BLaER1 treated with 17β-estradiol and CSF1 and Interleukin-3, amounts not matched to agents 10 nM and 100 nM (cell line): Measurements from ENCODE around the gene MICAL2.

Experiments
- H3K27ac ChIP-seq, 11 experiments: shearing (Covaris generic); formaldehyde crosslinking; 2 replicates each; pipeline ENCODE4 v1.8.1; 2022
- H3K27me3 ChIP-seq, 11 experiments: shearing (Covaris generic); formaldehyde crosslinking; 2 replicates each; pipeline ENCODE4 v1.8.1; 2022
- H3K36me3 ChIP-seq, 11 experiments: shearing (Covaris generic); formaldehyde crosslinking; 2 replicates each; pipeline ENCODE4 v1.8.1; 2022
- H3K4me1 ChIP-seq, 10 experiments: shearing (Covaris generic); formaldehyde crosslinking; 2 replicates each; pipeline ENCODE4 v1.8.1; 2022
- H3K4me2 ChIP-seq, 11 experiments: shearing (Covaris generic); formaldehyde crosslinking; 2 replicates each; pipeline ENCODE4 v1.8.1; 2022
- H3K4me3 ChIP-seq, 10 experiments: shearing (Covaris generic); formaldehyde crosslinking; 2 replicates each; pipeline ENCODE4 v1.8.1; 2022
- H3K9ac ChIP-seq, 11 experiments: shearing (Covaris generic); formaldehyde crosslinking; 2 replicates each; pipeline ENCODE4 v1.8.1; 2022
- H3K9me3 ChIP-seq, 11 experiments: shearing (Covaris generic); formaldehyde crosslinking; replicated peaks in 1 of 11; 2 replicates each; pipeline ENCODE4 v1.8.1; 2022
- H4K20me1 ChIP-seq, 11 experiments: shearing (Covaris generic); formaldehyde crosslinking; 2 replicates each; pipeline ENCODE4 v1.8.1; 2022
- Cebpa-rat ChIP-seq, 11 experiments: shearing (Covaris generic); IDR thresholded peaks; 2 replicates each; pipeline ENCODE4 v1.8.1; 2022

Gene MICAL2

GRCh38 chr11:12087075-12088004 is 23.1 kb upstream of the MICAL2 start:
- H3K4me3 ChIP-seq = no peak overlapping the region; a peak in 1 of 20 replicates
- H3K36me3 ChIP-seq = no peaks in the 10 kb centered on the region
- peaks cover 0 to 6% (median 0%) of the 10 kb centered on the region in 11 experiments; a peak in 2 of 22 replicates for H3K9me3 ChIP-seq
- peak overlapping the region in 3 of 11 experiments; percentile 9 to 50 (median 27); a peak in 3 of 22 replicates for H3K9ac ChIP-seq
- peaks cover 64 to 80% (median 72%) of the 10 kb centered on the region in 10 experiments for H3K4me1 ChIP-seq
- peak overlapping the region in 9 of 11 experiments; percentile 23 to 85 (median 67); a peak in 15 of 22 replicates for H3K27ac ChIP-seq
- peak overlapping the region; percentile 60 to 94 (median 83) for H3K4me2 ChIP-seq
- TF ChIP-seq Cebpa-rat (IDR thresholded peaks at IDR 0.05) = no peak
- H3K27me3 ChIP-seq = no peaks in the 10 kb centered on the region
- H4K20me1 ChIP-seq = no peaks in the 10 kb centered on the region

DNA sequence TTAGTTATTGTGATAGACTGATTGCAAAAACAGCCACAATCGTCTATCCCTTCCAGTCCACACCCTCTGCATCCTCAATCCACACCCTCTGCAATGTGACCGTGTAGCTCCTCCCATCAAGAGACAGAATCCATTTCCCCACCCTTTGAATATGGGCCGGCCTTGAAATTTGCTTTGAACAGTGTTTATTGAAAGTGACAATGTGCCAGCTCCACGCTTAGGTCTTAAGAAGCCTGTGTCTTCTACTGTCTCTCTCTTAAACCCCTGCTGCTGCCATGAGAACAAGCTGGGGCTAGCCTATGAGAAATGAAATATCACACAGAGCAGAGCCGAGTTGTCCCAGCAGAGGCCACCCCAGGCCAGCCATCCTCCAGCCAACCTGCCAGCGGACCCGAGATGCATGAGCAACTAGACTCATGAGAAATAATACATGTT is 22.3 kb upstream of the MICAL2 start:
- no peaks in the 10 kb centered on the region for H3K27me3 ChIP-seq
- H4K20me1 ChIP-seq = no peaks in the 10 kb centered on the region
- no peaks in the 10 kb centered on the region for H3K36me3 ChIP-seq
- H3K4me2 ChIP-seq = peak overlapping the region; percentile 60 to 94 (median 83); a peak in 20 of 22 replicates
- peaks cover 0 to 6% (median 0%) of the 10 kb centered on the region in 11 experiments; a peak in 2 of 22 replicates for H3K9me3 ChIP-seq
- H3K27ac ChIP-seq = peak overlapping the region in 7 of 11 experiments; percentile 3 to 85 (median 77); a peak in 10 of 22 replicates
- H3K9ac ChIP-seq = no peak overlapping the region
- no peak for TF ChIP-seq Cebpa-rat (IDR thresholded peaks at IDR 0.05)
- peaks cover 66 to 86% (median 78%) of the 10 kb centered on the region in 10 experiments for H3K4me1 ChIP-seq
- H3K4me3 ChIP-seq = no peak overlapping the region

- Histone ChIP-seq H3K4me1 (peaks cover 66 to 86% (median 78%) of the 10 kb centered on the region in 10 experiments), H3K27me3 (no peaks in the 10 kb centered on the region), H3K9ac (no peak overlapping the region), H3K36me3 (no peaks in the 10 kb centered on the region), H3K4me3 (no peak overlapping the region), H3K9me3 (peaks cover 0 to 6% (median 0%) of the 10 kb centered on the region in 11 experiments; a peak in 2 of 22 replicates), H3K4me2 (peak overlapping the region in 8 of 11 experiments; percentile 74 to 94 (median 88); a peak in 14 of 22 replicates), H3K27ac (peak overlapping the region in 7 of 11 experiments; percentile 3 to 85 (median 82); a peak in 9 of 22 replicates), H4K20me1 (no peaks in the 10 kb centered on the region)
- no peak for TF ChIP-seq Cebpa-rat (IDR thresholded peaks at IDR 0.05)
Observed at GRCh38 chr11:12088531-12088930, 21.9 kb upstream of the MICAL2 start.

DNA sequence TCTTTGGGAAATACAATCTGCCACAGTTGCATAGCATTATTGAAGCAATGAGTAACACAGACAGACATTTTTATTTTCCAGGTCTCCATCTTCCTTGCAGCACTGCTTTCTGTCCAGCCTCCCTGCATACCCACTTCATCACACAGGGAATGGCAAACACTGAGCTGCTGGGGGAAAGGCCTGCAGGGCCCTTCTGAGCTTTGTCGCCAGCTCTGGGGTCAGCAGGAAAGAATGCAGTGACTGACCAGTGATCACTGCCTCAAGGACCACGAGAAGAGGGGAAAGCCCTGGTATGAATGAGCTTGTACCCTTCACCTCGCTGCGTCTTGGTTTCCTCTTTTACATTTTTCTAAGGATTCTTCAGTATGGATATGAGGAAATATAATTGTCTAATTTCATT is 21.3 kb upstream of the MICAL2 start:
- Histone ChIP-seq H3K9ac (peak overlapping the region in 1 of 11 experiments; percentile 64; a peak in 1 of 22 replicates), H3K27ac (peak overlapping the region in 8 of 11 experiments; percentile 46 to 85 (median 80); a peak in 13 of 22 replicates), H3K36me3 (no peaks in the 10 kb centered on the region), H3K4me2 (peak overlapping the region; percentile 74 to 94 (median 89); a peak in 20 of 22 replicates), H3K4me1 (peaks cover 66 to 81% (median 78%) of the 10 kb centered on the region in 10 experiments), H3K4me3 (no peak overlapping the region), H4K20me1 (no peaks in the 10 kb centered on the region), H3K27me3 (no peaks in the 10 kb centered on the region), H3K9me3 (peaks cover 0 to 6% (median 0%) of the 10 kb centered on the region in 11 experiments; a peak in 2 of 22 replicates)
- no peak for TF ChIP-seq Cebpa-rat (IDR thresholded peaks at IDR 0.05)

GRCh38 chr11:12089473-12089872 is 20.9 kb upstream of the MICAL2 start:
- Histone ChIP-seq H4K20me1 (no peaks in the 10 kb centered on the region), H3K36me3 (no peaks in the 10 kb centered on the region), H3K9me3 (0 out of 22 replicates have a peak, but pooled peaks cover 0 to 1% (median 0%) of the 10 kb centered on the region in 11 experiments), H3K27me3 (no peaks in the 10 kb centered on the region), H3K27ac (peak overlapping the region in 8 of 11 experiments; percentile 46 to 85 (median 80); a peak in 15 of 22 replicates), H3K4me2 (peak overlapping the region; percentile 74 to 94 (median 89)), H3K4me3 (peak overlapping the region in 3 of 10 experiments; percentile 38 to 58 (median 38); a peak in 3 of 20 replicates), H3K9ac (peak overlapping the region in 5 of 11 experiments; percentile 18 to 70 (median 58); a peak in 7 of 22 replicates), H3K4me1 (peaks cover 66 to 83% (median 78%) of the 10 kb centered on the region in 10 experiments)
- no peak for TF ChIP-seq Cebpa-rat (IDR thresholded peaks at IDR 0.05)

DNA sequence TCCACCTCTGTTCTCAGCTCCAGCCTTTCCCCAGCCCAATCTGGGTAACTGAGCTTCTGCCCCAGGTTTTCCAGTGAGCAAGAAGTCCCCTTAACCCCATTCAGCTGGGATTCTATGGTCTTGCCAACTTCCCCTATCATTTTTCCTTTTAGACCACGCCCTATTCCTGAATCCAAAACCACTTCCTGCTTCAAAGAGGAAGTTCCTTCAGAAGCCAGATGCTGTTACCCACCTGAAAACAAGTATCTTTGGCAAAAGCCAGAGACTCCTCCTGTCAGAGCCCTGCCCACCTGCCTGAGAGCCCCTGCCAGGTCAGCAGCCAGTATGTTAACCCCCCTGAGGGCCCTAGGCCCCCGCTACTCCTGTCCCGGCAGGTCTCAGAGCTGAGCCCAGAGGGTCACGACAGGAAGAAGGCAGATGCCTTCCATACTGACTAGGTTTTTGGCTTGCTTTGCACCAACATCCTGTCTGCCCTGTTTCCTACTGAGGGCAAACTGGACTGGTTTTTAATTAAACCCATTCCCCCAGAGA is 20.3 kb upstream of the MICAL2 start:
- Histone ChIP-seq H3K4me2 (peak overlapping the region; percentile 74 to 94 (median 89)), H3K4me1 (peaks cover 66 to 88% (median 78%) of the 10 kb centered on the region in 10 experiments), H3K27ac (peak overlapping the region in 10 of 11 experiments; percentile 42 to 85 (median 77); a peak in 18 of 22 replicates), H3K27me3 (no peaks in the 10 kb centered on the region), H3K9ac (peak overlapping the region in 10 of 11 experiments; percentile 1 to 70 (median 56); a peak in 15 of 22 replicates), H3K4me3 (peak overlapping the region in 5 of 10 experiments; percentile 16 to 58 (median 38); a peak in 7 of 20 replicates), H4K20me1 (no peaks in the 10 kb centered on the region), H3K9me3 (no peaks in the 10 kb centered on the region), H3K36me3 (no peaks in the 10 kb centered on the region)
- no peak for TF ChIP-seq Cebpa-rat (IDR thresholded peaks at IDR 0.05)

- Histone ChIP-seq H3K4me2 (peak overlapping the region; percentile 74 to 94 (median 89); a peak in 21 of 22 replicates), H3K36me3 (no peaks in the 10 kb centered on the region), H3K9me3 (no peaks in the 10 kb centered on the region), H3K9ac (peak overlapping the region in 6 of 11 experiments; percentile 48 to 70 (median 64); a peak in 10 of 22 replicates), H4K20me1 (no peaks in the 10 kb centered on the region), H3K27ac (peak overlapping the region in 10 of 11 experiments; percentile 42 to 85 (median 77); a peak in 18 of 22 replicates), H3K27me3 (no peaks in the 10 kb centered on the region), H3K4me3 (peak overlapping the region in 1 of 10 experiments; percentile 36; a peak in 2 of 20 replicates), H3K4me1 (peaks cover 59 to 83% (median 71%) of the 10 kb centered on the region in 10 experiments)
- no peak for TF ChIP-seq Cebpa-rat (IDR thresholded peaks at IDR 0.05)
Observed at GRCh38 chr11:12090761-12091258, 19.6 kb upstream of the MICAL2 start.

DNA sequence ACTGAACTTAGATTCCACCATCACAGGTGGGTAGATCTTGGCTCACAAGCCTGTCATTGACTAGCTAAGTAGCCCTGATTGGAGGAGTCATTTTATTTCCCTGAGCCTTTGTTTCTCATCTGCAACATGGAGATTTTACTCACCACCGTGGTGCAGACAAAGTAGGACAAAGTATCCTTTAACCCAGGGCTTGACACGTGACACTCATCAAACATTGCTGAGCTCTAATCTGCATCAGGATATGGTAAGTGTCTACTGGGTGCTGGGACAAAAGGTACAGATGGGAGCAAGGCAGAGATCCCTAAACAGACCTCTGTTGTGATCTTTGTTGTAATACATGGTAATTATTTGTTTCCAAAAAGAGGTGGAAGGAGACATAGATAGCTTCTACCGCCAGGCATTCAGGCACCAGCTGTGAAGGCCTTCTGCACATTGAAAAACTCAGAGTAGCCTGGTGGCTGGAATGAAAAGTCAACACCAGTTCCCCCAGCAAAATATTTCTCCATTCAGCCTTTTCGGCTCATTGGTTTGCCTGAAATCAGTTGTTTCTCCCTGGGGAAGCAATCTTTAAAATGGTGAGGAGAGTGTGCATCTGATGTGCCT is 18.3 kb upstream of the MICAL2 start:
- Histone ChIP-seq H3K4me3 (no peak overlapping the region), H3K9ac (no peak overlapping the region), H3K27me3 (no peaks in the 10 kb centered on the region), H3K9me3 (no peaks in the 10 kb centered on the region), H3K4me2 (peak overlapping the region; percentile 16 to 94 (median 84)), H4K20me1 (no peaks in the 10 kb centered on the region), H3K4me1 (peaks cover 47 to 70% (median 59%) of the 10 kb centered on the region in 10 experiments), H3K36me3 (no peaks in the 10 kb centered on the region), H3K27ac (peak overlapping the region in 5 of 11 experiments; percentile 1 to 84 (median 82); a peak in 7 of 22 replicates)
- no peak for TF ChIP-seq Cebpa-rat (IDR thresholded peaks at IDR 0.05)
